Fibroblast of pulmonary artery (primary cell): Measurements from ENCODE around the gene NDUFAF8.

Source experiments
- DNase-seq: peaks from one replicate; pipeline ENCODE4 v3.0.0-alpha.2; 2010; ENCODE audit warnings: low read depth
- H3K4me3 ChIP-seq: replicated peaks from 2 replicates; pipeline ENCODE4 v1.5.1; 2011; ENCODE audit warnings: low read depth, mild to moderate bottlenecking, control low read depth, low read length, moderate library complexity
- CTCF ChIP-seq: IDR thresholded peaks from 2 replicates; pipeline ENCODE4 v1.5.1; 2011; ENCODE audit warnings: mild to moderate bottlenecking, control low read depth, low read length, inconsistent platforms; ENCODE audit errors: missing control alignments

NDUFAF8 gene

DNA sequence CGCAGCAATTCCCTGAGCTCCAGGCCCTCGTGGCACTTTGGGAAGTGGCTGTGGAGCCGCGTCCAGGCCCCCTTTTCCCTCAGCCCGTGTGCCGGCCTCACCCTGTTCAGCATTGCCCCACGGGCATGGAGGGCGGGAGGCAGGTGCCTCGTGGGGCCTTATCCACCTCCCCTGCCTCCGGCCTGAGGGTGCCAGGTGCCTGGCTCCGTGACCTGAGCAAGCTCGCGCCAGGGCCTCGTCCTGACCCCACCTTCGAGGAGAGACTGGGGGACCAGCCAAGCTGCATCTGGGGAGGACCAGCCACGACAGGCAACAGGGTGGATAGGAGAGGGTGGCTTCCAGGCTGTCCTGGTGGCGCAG is 46.1 kb upstream of the NDUFAF8 start:
- DNase-seq, result no peak
- TF ChIP-seq CTCF, result no peak
- no peak overlapping the region for H3K4me3 ChIP-seq

DNA sequence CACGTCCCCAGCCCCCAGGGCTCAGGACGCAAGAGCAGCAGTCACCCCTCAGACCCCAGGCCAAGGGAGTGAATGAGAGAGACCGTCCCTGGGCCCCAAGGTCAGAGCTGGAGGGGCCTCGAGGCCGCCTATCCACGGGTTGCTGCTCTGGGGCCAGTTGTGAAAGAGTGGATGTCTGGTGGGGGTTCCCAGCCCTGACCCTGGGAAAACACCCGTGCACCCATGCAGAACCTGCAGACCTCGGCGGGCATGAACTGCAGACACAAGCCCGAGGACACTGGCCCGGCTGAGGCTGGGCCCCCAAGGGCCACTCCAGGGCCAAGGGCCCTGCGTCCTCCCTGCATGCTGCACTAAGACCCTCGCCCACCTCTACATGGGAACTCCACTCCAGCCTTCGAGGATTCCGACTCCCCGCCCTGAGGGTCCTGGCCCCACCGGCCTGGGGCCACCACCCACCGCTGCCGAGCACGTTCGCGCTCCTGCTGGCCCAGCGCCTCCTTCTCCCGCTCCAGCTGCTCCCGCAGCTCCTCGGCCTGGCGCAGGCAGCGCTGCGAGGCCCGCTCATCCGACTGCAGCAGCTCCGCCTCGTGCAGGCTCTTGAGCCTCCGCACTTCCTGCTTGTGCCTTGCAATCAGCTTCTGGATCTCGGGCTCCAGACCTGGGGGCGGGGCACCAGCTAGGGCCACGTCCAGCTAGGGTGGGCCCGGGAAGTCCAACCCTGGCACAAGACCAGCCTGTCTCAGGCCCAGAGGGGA is 45.5 kb upstream of the NDUFAF8 start:
- no peak overlapping the region for H3K4me3 ChIP-seq
- no peak for DNase-seq
- no peak for TF ChIP-seq CTCF

GRCh38 chr17:81194225-81194760 is 44.8 kb upstream of the NDUFAF8 start:
- no peak for DNase-seq
- no peak for TF ChIP-seq CTCF
- no peak overlapping the region for H3K4me3 ChIP-seq

- H3K4me3 ChIP-seq, result no peak overlapping the region
- no peak for DNase-seq
- TF ChIP-seq CTCF, result no peak
Observed at GRCh38 chr17:81194941-81195901, 43.9 kb upstream of the NDUFAF8 start.

DNA sequence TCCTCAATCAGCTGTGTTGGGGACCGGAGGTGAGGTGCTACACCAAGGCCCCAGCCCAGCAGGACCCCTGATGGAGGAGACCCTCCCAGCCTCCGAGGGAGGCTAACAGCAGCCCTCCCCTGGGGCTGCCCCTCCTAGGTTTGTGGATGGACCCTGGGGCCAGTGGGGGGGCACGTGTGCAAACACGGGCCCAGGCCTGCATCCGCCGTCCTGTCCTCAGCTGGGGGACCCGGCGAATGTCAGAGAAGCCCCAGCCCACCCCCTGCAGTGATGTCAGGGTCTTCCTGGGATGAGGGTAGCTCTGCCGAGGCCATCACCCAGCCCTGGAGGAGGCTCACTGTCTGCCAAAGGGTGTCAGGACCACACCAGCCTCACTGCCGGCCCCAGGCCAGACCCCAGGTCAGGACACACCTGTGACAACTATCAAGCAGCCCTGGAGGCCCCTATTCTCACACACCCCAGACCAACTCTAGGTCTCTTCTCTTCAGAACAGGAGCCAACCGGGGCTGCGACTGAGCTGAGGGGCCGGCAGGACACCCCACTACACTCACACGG is 43.1 kb upstream of the NDUFAF8 start:
- DNase-seq, result no peak
- H3K4me3 ChIP-seq, result no peak overlapping the region
- no peak for TF ChIP-seq CTCF

DNA sequence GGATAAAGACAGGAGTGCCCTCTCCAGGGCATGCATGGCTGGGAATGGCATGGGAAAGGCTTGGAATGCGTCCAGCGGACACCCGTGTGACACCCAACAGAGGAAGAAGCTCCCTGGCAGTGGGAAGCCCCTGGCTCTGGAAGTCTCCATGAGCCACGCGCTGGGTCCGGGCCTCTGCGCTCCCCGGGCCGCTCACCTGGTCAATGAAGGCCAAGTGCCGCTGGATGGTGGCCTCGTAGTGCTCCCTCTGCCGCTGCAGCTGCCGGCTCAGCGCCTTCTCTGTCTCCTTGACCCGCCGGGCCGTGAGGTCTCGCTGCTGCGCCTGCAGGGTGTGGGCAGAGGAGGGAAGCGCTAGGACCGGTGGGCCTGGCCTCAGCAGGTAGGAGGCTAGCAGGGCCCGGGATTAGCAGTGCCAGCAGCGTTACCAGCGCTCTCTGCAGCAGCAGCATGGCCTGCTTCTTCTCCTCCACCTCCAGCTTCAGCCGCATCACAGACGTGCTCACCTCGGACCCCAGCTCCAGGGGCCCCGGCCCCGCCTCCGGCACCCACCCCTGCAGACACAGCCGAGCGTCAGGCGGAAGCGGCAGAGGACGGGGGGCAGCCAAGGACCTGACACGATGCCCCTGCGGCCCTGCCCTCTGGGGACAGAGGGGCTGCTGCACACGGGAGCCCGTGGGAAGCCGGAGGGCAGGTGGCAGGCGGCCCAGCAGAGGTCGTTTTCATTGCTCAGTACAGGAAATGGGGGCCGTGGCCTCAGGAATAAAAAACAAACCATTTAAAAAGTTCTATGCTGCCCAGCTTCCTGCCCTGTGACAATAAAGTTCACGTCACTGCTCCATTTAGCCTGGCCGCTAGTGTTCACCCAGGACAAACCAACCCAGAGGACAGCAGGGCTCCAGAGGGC is 42.4 kb upstream of the NDUFAF8 start:
- DNase-seq, result no peak
- H3K4me3 ChIP-seq, result no peak overlapping the region
- TF ChIP-seq CTCF, result no peak
